Measurements from ENCODE around the gene TOMT. TPM values are rescaled to one million over a fixed set of nuclear protein-coding genes. Genes with fewer than 3 reads are reported as not detected.

The TOMT gene
- total and polyA plus RNA-seq, 7 donors = not detected

DNA sequence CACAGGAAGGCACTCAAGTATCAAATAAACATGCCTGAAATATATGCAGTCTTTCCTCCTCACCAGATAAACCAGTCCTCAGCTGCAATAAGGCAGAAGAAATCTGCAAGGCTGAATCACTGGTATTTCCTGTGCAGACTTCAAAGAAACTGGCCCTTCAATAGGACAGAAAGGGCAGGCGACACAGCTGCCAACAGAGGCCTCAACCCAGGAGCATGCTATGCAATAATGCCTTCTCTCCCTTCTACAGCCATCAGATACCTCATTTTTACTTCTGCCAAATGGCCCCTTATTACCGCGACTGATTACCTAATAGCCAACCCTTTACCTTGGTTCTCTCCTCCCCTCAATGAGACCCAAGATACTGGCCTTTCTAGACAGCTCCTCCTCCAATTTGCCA is 33.4 kb upstream of the TOMT start:
- intact Hi-C loops (cut with DNase I) = no loop called here
- H3K4me1 ChIP-seq = peaks cover 41% of the 10 kb centered on the region
- no peak for ATAC-seq
- H3K9me3 ChIP-seq = no peaks in the 10 kb centered on the region
- no peak overlapping the region for H3K4me3 ChIP-seq
- peak overlapping the region; percentile 39 for H3K27ac ChIP-seq
- H3K27me3 ChIP-seq (ENCODE audit: insufficient read depth in 3 of 3, low read length in 2 of 3) = no peaks in the 10 kb centered on the region
- peaks cover 2 to 5% of the 10 kb centered on the region in 2 donors for H3K36me3 ChIP-seq (ENCODE audit: insufficient read depth in 1 of 2, low read depth in 1 of 2)
- DNase-seq = no peak
- WGBS, 3 donors = 79 to 82% (median 81%) methylated on average over 3 of the region's 3 CpGs
- TF ChIP-seq, protein P1, sequence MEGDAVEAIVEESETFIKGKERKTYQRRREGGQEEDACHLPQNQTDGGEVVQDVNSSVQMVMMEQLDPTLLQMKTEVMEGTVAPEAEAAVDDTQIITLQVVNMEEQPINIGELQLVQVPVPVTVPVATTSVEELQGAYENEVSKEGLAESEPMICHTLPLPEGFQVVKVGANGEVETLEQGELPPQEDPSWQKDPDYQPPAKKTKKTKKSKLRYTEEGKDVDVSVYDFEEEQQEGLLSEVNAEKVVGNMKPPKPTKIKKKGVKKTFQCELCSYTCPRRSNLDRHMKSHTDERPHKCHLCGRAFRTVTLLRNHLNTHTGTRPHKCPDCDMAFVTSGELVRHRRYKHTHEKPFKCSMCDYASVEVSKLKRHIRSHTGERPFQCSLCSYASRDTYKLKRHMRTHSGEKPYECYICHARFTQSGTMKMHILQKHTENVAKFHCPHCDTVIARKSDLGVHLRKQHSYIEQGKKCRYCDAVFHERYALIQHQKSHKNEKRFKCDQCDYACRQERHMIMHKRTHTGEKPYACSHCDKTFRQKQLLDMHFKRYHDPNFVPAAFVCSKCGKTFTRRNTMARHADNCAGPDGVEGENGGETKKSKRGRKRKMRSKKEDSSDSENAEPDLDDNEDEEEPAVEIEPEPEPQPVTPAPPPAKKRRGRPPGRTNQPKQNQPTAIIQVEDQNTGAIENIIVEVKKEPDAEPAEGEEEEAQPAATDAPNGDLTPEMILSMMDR (IDR thresholded peaks at IDR 0.05) = no peak

DNA sequence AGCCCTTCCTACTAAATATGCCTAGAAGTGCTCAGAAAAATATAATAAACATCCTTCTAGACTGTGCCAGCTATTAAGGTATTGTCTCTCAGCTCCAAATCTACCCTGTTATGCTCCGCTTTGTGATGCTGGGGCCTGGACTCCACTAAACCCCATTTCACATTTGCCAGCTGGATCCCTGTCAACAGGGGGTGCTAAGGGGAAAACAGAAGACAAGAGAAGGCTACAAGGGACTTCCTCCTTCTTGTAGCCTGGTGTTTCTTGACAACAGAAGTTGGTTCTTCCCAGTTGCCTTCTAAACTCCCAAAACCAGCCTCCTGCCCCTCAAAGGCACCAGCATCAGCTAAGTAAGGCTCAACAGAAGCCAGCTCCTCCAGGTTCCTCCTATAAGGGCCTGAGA is 30.6 kb upstream of the TOMT start:
- Histone ChIP-seq H3K27me3 (ENCODE audit: insufficient read depth in 3 of 3, low read length in 2 of 3) (no peaks in the 10 kb centered on the region), H3K36me3 (ENCODE audit: insufficient read depth in 1 of 2, low read depth in 1 of 2) (no peaks in the 10 kb centered on the region), H3K4me1 (peaks cover 34% of the 10 kb centered on the region), H3K27ac (no peak overlapping the region), H3K9me3 (no peaks in the 10 kb centered on the region), H3K4me3 (no peak overlapping the region)
- intact Hi-C loops (cut with DNase I) = loop anchor here in 1 of 2 donors (5.0 kb wide), 1 partner anchor 33 kb away; no protein-coding TSS in a partner anchor
- DNase-seq (no peak), ATAC-seq (no peak)
- WGBS, 3 donors = 86 to 97% (median 96%) methylated on average over 1 of the region's 1 CpG
- TF ChIP-seq, protein P1 (IDR thresholded peaks at IDR 0.05) = no peak

DNA sequence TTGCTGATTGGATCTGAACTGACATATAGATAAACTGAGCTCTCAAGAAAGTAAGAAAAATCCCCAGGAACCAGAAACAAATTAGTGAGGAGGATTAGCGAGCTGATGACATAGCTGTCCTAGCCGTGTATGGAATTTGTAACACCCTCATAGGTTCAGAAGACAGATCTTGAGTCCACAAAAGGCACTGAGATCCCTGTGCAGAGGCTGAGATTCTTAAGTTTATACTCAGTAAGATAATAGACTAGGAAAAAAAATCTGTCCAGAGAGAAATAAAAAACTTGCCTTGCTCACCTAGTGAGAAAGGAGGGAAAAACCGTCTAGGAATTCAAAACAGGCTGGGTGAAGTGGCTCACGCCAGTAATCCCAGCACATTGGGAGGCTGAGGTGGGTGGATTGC is 30.0 kb upstream of the TOMT start:
- intact Hi-C loops (cut with DNase I) = loop anchor here in 1 of 2 donors (5.0 kb wide), 1 partner anchor 33 kb away; no protein-coding TSS in a partner anchor
- no peak for ATAC-seq
- no peaks in the 10 kb centered on the region for H3K27me3 ChIP-seq (ENCODE audit: insufficient read depth in 3 of 3, low read length in 2 of 3)
- TF ChIP-seq, protein P1 (IDR thresholded peaks at IDR 0.05) = no peak
- H3K9me3 ChIP-seq = no peaks in the 10 kb centered on the region
- H3K4me1 ChIP-seq = peaks cover 27% of the 10 kb centered on the region
- no peaks in the 10 kb centered on the region for H3K36me3 ChIP-seq (ENCODE audit: insufficient read depth in 1 of 2, low read depth in 1 of 2)
- H3K27ac ChIP-seq = no peak overlapping the region
- no peak overlapping the region for H3K4me3 ChIP-seq
- DNase-seq = no peak
- 80 to 94% (median 90%) methylated on average over 4 of the region's 4 CpGs for WGBS, 3 donors

DNA sequence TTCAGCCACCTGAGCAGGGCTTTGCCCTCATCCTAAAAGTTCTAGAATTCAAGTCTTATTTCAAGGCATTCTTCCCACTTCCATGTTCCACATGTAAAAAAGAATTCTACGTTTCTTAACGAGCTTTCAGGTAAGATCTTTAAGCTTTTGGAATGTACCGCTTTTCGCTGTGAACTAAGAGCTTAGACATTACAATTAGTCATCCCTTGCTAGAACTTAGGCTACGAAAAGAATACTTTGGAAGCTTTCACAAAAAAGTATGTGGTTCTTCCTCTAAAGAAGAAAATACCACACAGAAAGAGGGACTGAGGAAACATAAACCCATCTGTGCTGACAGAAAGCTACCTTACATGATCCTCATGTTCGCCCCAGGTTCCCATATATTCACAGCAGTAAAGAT is 27.2 kb upstream of the TOMT start:
- H3K27ac ChIP-seq = peak overlapping the region; percentile 91
- no peak for ATAC-seq

More for the DNA sequence above, 27.2 kb upstream of the TOMT start:
- H3K4me1 ChIP-seq = peaks cover 22% of the 10 kb centered on the region
- WGBS, 3 donors = 77 to 90% (median 79%) methylated on average over 6 of the region's 6 CpGs
- TF ChIP-seq, protein P1 (IDR thresholded peaks at IDR 0.05) = no peak
- H3K4me3 ChIP-seq = no peak overlapping the region
- no peaks in the 10 kb centered on the region for H3K9me3 ChIP-seq
- intact Hi-C loops (cut with DNase I) = loop anchor here in 1 of 2 donors (5.0 kb wide), 1 partner anchor 36 kb away; no protein-coding TSS in a partner anchor
- H3K36me3 ChIP-seq (ENCODE audit: insufficient read depth in 1 of 2, low read depth in 1 of 2) = no peaks in the 10 kb centered on the region
- DNase-seq = no peak
- H3K27me3 ChIP-seq (ENCODE audit: insufficient read depth in 3 of 3, low read length in 2 of 3) = no peaks in the 10 kb centered on the region
